Mucosa of descending colon (tissue), 3 donors: Measurements from ENCODE around the gene NAA38. TPM values are rescaled to one million over a fixed set of nuclear protein-coding genes. Genes with fewer than 3 reads are reported as not detected.
"Not testable (repeated sequence)": the region's sequence is repeated elsewhere in the genome, so short reads cannot be mapped to it uniquely, and the experiment has no call there.

Experiments
- ATAC-seq: fragments of 200-7000 bp; cut with Tn5 transposase; one replicate; pipeline ENCODE4 v1.9.1; 2020; ENCODE audit warnings: mild to moderate bottlenecking, moderate library complexity
- DNase-seq, 3 donors: peaks; one replicate each; pipeline ENCODE4 v3.0.0-alpha.2; 2020
- H3K36me3 ChIP-seq: fragments of 200-600 bp; one replicate; pipeline ENCODE4 v1.8.0; 2021; ENCODE audit warnings: low read depth, mild to moderate bottlenecking
- H3K4me1 ChIP-seq: fragments of 200-600 bp; one replicate; pipeline ENCODE4 v1.8.0; 2021; ENCODE audit warnings: low read depth, mild to moderate bottlenecking
- H3K4me3 ChIP-seq: fragments of 200-600 bp; one replicate; pipeline ENCODE4 v1.8.0; 2021; ENCODE audit warnings: mild to moderate bottlenecking
- H3K9me3 ChIP-seq: fragments of 200-600 bp; one replicate; pipeline ENCODE4 v1.8.0; 2021; ENCODE audit warnings: mild to moderate bottlenecking
- intact Hi-C, 2 donors: fragments of 100-400 bp; cut with DNase I in 1 of 2; cut with micrococcal nuclease in 1 of 2; formaldehyde crosslinking; loops; one replicate each; pipeline versions ENCODE4 v1.11.0 to v1.11.1; 2022; cut with DNase I, micrococcal nuclease
- total RNA-seq, 3 donors: library from RNA; stranded (reverse); fragmentation: NEBNext Ultra II Directional in 2 of 3; extraction: Animal tissue kit (Norgen Biotek cat#: 25700) in 2 of 3; gene quantifications; one replicate each; pipeline versions ENCODE4 v1.2.1 to v1.2.4, GENCODE V29; 2021 to 2023
- TF ChIP-seq, protein P1 (sequence below): fragments of 200-600 bp; IDR thresholded peaks from one replicate; pipeline ENCODE4 v1.8.0; 2022; ENCODE audit warnings: antibody characterized with exemption, mild to moderate bottlenecking
- donor health status: DM: no; HTN: no; CAD: no; lungs with moderate emphysema.
- donor health status: DM: no; HTN: no; CAD: no.
- donor health status: DM: no; HTN: yes; CAD: no.

The NAA38 gene
- total RNA-seq, 3 donors from 2014 or later: 51.2 to 73.5 (median 58.2) TPM

DNA sequence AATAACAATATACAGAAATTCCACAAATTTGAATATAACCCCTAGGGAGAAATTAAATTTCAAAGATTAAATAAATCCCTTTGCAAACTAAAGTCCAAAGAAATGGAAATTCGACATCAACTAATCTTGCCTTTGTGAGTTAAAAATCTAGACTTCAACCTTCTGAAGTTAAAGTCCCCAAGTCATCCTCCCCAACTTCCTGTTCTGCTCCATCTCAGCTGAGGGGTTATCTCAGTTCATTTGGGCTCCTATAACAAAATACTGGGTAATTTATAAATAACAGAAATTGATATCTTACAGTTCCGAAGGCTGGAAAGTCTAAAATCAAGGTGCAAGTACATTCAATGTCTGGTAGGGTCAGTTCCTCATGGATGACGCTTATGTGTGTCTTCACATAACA, 46.1 kb downstream of the NAA38 start:
- Histone ChIP-seq H3K4me1 (no peaks in the 10 kb centered on the region), H3K36me3 (no peaks in the 10 kb centered on the region), H3K4me3 (no peak overlapping the region), H3K9me3 (no peaks in the 10 kb centered on the region)
- DNase-seq (no peak), ATAC-seq (no peak)
- TF ChIP-seq, protein P1, sequence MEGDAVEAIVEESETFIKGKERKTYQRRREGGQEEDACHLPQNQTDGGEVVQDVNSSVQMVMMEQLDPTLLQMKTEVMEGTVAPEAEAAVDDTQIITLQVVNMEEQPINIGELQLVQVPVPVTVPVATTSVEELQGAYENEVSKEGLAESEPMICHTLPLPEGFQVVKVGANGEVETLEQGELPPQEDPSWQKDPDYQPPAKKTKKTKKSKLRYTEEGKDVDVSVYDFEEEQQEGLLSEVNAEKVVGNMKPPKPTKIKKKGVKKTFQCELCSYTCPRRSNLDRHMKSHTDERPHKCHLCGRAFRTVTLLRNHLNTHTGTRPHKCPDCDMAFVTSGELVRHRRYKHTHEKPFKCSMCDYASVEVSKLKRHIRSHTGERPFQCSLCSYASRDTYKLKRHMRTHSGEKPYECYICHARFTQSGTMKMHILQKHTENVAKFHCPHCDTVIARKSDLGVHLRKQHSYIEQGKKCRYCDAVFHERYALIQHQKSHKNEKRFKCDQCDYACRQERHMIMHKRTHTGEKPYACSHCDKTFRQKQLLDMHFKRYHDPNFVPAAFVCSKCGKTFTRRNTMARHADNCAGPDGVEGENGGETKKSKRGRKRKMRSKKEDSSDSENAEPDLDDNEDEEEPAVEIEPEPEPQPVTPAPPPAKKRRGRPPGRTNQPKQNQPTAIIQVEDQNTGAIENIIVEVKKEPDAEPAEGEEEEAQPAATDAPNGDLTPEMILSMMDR: no peak
- intact Hi-C loops: no loop called here

DNA sequence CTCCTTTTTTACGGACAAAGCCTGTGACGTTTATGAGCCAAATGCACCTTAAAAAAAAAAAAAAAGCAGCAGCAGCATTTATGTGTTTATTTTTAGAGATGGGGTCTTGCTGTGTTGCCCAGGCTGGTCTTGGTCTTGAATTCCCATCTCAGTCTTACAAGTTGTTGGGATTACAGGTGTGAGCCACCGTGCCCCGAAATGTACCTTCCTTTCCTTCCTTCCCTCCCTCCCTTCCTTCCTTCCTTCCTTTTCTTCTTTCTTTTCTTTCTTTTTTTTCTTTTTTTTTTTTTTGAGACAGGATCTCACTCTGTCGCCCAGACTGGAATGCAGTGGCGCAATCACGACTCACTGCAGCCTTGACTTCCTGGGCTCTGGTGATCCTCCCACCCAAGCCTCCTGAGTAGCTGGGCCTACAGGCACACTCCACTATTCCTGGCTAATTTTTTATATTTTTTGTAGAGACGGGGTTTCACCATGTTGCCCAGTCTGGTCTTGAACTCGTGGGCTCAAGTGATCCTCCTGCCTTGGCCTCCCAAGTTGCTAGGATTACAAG, 47.5 kb downstream of the NAA38 start:
- ATAC-seq, H3K36me3 ChIP-seq, intact Hi-C loops, H3K4me3 ChIP-seq, DNase-seq, H3K9me3 ChIP-seq, H3K4me1 ChIP-seq: not testable (repeated sequence)

DNA sequence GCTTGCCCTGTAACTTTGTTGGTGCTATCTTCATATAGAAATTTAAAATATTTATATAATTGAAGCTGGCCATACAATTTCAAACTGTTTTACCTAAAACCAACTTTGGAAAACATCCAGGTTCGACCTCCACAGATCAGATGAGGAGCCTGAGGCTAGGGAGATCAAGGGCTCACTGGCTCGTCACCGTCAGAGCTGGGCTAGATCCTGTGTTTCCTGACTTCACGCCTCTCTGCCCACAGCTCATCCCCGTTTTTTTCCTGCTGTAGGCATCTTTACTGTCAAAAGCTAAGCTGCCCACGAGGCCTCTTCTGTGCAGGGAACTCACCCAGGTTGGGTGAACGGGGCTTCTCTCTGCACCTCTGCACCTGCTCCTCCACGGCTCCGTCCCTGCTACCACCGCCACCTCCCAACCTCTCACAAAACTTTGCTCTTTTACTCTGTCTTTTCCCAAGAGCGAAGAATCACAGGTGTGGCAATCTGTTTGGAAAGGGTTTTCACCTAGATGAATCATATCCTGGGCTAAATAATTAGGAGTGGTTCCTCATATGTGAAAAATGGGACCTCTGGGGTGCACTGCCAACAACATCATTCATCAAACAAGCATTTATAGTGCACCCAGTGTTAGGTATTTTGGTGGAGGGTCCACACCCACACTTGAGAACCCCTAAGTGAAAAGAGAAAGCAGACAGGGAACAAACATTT, 48.1 kb downstream of the NAA38 start:
- Histone ChIP-seq H3K36me3 (no peaks in the 10 kb centered on the region), H3K4me1 (peaks cover 3% of the 10 kb centered on the region), H3K4me3 (no peak overlapping the region), H3K9me3 (no peaks in the 10 kb centered on the region)
- TF ChIP-seq, protein P1: no peak
- intact Hi-C loops: no loop called here
- ATAC-seq (peak; percentile 62), DNase-seq (no peak)

DNA sequence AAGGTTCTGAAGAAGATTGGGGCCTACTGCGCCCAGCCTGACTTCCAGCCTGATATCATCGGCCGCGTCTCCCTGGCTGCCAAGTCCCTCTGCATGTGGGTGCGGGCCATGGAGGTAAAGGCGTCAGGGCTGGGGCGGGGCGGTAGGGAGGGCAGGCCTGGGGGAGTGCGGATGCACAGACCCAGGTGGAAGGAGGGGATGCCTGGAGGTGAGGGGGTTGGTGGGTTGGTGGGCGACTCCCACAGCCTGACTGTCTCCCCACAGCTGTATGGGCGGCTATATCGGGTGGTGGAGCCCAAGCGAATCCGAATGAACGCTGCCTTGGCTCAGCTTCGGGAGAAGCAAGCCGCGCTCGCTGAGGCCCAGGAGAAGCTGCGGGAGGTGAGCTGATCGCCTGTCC, 50.2 kb downstream of the NAA38 start:
- no peaks in the 10 kb centered on the region for H3K9me3 ChIP-seq
- ATAC-seq: no peak
- intact Hi-C loops: no loop called here
- H3K4me3 ChIP-seq: no peak overlapping the region
- H3K4me1 ChIP-seq: peaks cover 4% of the 10 kb centered on the region
- TF ChIP-seq, protein P1: no peak
- no peak for DNase-seq
- H3K36me3 ChIP-seq: no peaks in the 10 kb centered on the region

Other genes with a start within 250 kb of the NAA38 start
- gene FXR2, start 242.7 kb downstream of the NAA38 start, total RNA-seq: 10 to 100 TPM; 23.0 to 53.3 (median 28.1) TPM
- 100 to 1,000 TPM in 1 of 3 donors, 10 to 100 TPM in 2; 49.1 to 104 (median 76.9) TPM for gene SAT2, start 229.7 kb downstream of the NAA38 start, total RNA-seq
- under 1 TPM in 2 of 3 donors, not detected in 1; 0.25 to 0.89 TPM for gene SHBG, start 227.4 kb downstream of the NAA38 start, total RNA-seq
- 1 to 10 TPM in 1 of 3 donors, under 1 TPM in 2; 0.41 to 8.7 (median 0.67) TPM for gene ATP1B2, start 206.6 kb downstream of the NAA38 start, total RNA-seq
- 10 to 100 TPM; 33.9 to 75.2 (median 57.0) TPM for gene TP53, start 170.1 kb downstream of the NAA38 start, total RNA-seq
- 1 to 10 TPM; 5.1 to 9.9 (median 5.8) TPM for gene WRAP53, start 169.1 kb downstream of the NAA38 start, total RNA-seq
- 1 to 10 TPM in 1 of 3 donors, under 1 TPM in 2; 0.31 to 1.3 (median 0.35) TPM for gene EFNB3, start 152.4 kb downstream of the NAA38 start, total RNA-seq
- under 1 TPM; 0.19 to 0.70 (median 0.29) TPM for gene DNAH2, start 139.8 kb downstream of the NAA38 start, total RNA-seq
- gene KDM6B, start 23.3 kb downstream of the NAA38 start, total RNA-seq: 10 to 100 TPM; 44.3 to 73.6 (median 54.6) TPM
- gene TMEM88, start 2.5 kb downstream of the NAA38 start, total RNA-seq: 1 to 10 TPM; 3.5 to 8.5 (median 6.9) TPM
- 10 to 100 TPM; 11.5 to 17.0 (median 12.2) TPM for gene CYB5D1, start 444 bp upstream of the NAA38 start, total RNA-seq
- 100 to 1,000 TPM in 1 of 3 donors, 10 to 100 TPM in 2; 52.7 to 151 (median 56.5) TPM for gene CHD3, start 31.2 kb upstream of the NAA38 start, total RNA-seq
- 1 to 10 TPM; 1.4 to 3.0 (median 2.4) TPM for gene RNF227, start 58.7 kb upstream of the NAA38 start, total RNA-seq
- 1 to 10 TPM; 3.3 to 5.5 (median 3.9) TPM for gene KCNAB3, start 72.3 kb upstream of the NAA38 start, total RNA-seq
- gene TRAPPC1, start 74.4 kb upstream of the NAA38 start, total RNA-seq: 100 to 1,000 TPM in 2 of 3 donors, 10 to 100 TPM in 1; 86.2 to 116 (median 114) TPM
- gene CNTROB, start 74.6 kb upstream of the NAA38 start, total RNA-seq: 10 to 100 TPM; 23.7 to 34.5 (median 31.4) TPM
- gene GUCY2D, start 145.1 kb upstream of the NAA38 start, total RNA-seq: under 1 TPM in 1 of 3 donors, not detected in 2; 0.26 TPM
- gene ALOX15B, start 181.5 kb upstream of the NAA38 start, total RNA-seq: 1 to 10 TPM in 2 of 3 donors, under 1 TPM in 1; 0.66 to 1.3 (median 1.1) TPM
- gene ALOX12B, start 230.2 kb upstream of the NAA38 start, total RNA-seq: under 1 TPM; 0.25 to 0.65 (median 0.49) TPM